Measurements from ENCODE around the gene PLVAP.

Gene PLVAP

GRCh38 chr19:17409990-17410389 is 32.8 kb upstream of the PLVAP start:
- DNase-seq (ENCODE audit: low read depth in 1 of 2, low spot score in 1 of 2), result no peak
- TF ChIP-seq JUND (IDR thresholded peaks at IDR 0.05; ENCODE audit: low read depth), result no peak
- in situ Hi-C loops (cut with HindIII; ENCODE audit: low pct_unique_long_range_greater_than_20kb, low sequenced_read_pairs), result no loop called here

GRCh38 chr19:17406887-17407196 is 29.7 kb upstream of the PLVAP start:
- TF ChIP-seq JUND (IDR thresholded peaks at IDR 0.05; ENCODE audit: low read depth), result no peak
- DNase-seq (ENCODE audit: low read depth in 1 of 2, low spot score in 1 of 2), result no peak
- in situ Hi-C loops (cut with HindIII; ENCODE audit: low pct_unique_long_range_greater_than_20kb, low sequenced_read_pairs), result no loop called here

- no peak for DNase-seq (ENCODE audit: low read depth in 1 of 2, low spot score in 1 of 2)
- no peak for TF ChIP-seq JUND (IDR thresholded peaks at IDR 0.05; ENCODE audit: low read depth)
- in situ Hi-C loops (cut with HindIII; ENCODE audit: low pct_unique_long_range_greater_than_20kb, low sequenced_read_pairs), result no loop called here
Observed at GRCh38 chr19:17406046-17406886, 29.1 kb upstream of the PLVAP start.

GRCh38 chr19:17405250-17406045 is 28.3 kb upstream of the PLVAP start, which contains the start of gene BST2:
Gene BST2 (minus strand): TSS chr19:17405630. CDS start chr19:17405575, 55 bp downstream.
- no peak for TF ChIP-seq JUND (IDR thresholded peaks at IDR 0.05; ENCODE audit: low read depth)
- DNase-seq (ENCODE audit: low read depth in 1 of 2, low spot score in 1 of 2), result peak; percentile 89 to 94
- in situ Hi-C loops (cut with HindIII; ENCODE audit: low pct_unique_long_range_greater_than_20kb, low sequenced_read_pairs), result no loop called here

GRCh38 chr19:17404621-17405249 is 27.6 kb upstream of the PLVAP start:
- no peak for TF ChIP-seq JUND (IDR thresholded peaks at IDR 0.05; ENCODE audit: low read depth)
- in situ Hi-C loops (cut with HindIII; ENCODE audit: low pct_unique_long_range_greater_than_20kb, low sequenced_read_pairs), result no loop called here
- DNase-seq (ENCODE audit: low read depth in 1 of 2, low spot score in 1 of 2), result no peak

- DNase-seq (ENCODE audit: low read depth in 1 of 2, low spot score in 1 of 2), result no peak
- in situ Hi-C loops (cut with HindIII; ENCODE audit: low pct_unique_long_range_greater_than_20kb, low sequenced_read_pairs), result no loop called here
- TF ChIP-seq JUND (IDR thresholded peaks at IDR 0.05; ENCODE audit: low read depth), result no peak
Observed at GRCh38 chr19:17404015-17404414, 26.9 kb upstream of the PLVAP start.

GRCh38 chr19:17402982-17403855 is 26.1 kb upstream of the PLVAP start:
- in situ Hi-C loops (cut with HindIII; ENCODE audit: low pct_unique_long_range_greater_than_20kb, low sequenced_read_pairs), result no loop called here
- DNase-seq (ENCODE audit: low read depth in 1 of 2, low spot score in 1 of 2), result peak; percentile 46 to 66
- no peak for TF ChIP-seq JUND (IDR thresholded peaks at IDR 0.05; ENCODE audit: low read depth)

- TF ChIP-seq JUND (IDR thresholded peaks at IDR 0.05; ENCODE audit: low read depth), result no peak
- no peak for DNase-seq (ENCODE audit: low read depth in 1 of 2, low spot score in 1 of 2)
- in situ Hi-C loops (cut with HindIII; ENCODE audit: low pct_unique_long_range_greater_than_20kb, low sequenced_read_pairs), result no loop called here
Observed at GRCh38 chr19:17401628-17402027, 24.5 kb upstream of the PLVAP start.

GRCh38 chr19:17398902-17399527 is 21.9 kb upstream of the PLVAP start:
- DNase-seq (ENCODE audit: low read depth in 1 of 2, low spot score in 1 of 2), result no peak
- in situ Hi-C loops (cut with HindIII; ENCODE audit: low pct_unique_long_range_greater_than_20kb, low sequenced_read_pairs), result no loop called here
- no peak for TF ChIP-seq JUND (IDR thresholded peaks at IDR 0.05; ENCODE audit: low read depth)

- no peak for TF ChIP-seq JUND (IDR thresholded peaks at IDR 0.05; ENCODE audit: low read depth)
- in situ Hi-C loops (cut with HindIII; ENCODE audit: low pct_unique_long_range_greater_than_20kb, low sequenced_read_pairs), result no loop called here
- DNase-seq (ENCODE audit: low read depth in 1 of 2, low spot score in 1 of 2), result peak; percentile 80 to 82
Observed at GRCh38 chr19:17394891-17395415, 17.8 kb upstream of the PLVAP start.

GRCh38 chr19:17393914-17394313 is 16.8 kb upstream of the PLVAP start, which contains the start of gene CCDC194:
Gene CCDC194 (minus strand): TSS chr19:17394196. CDS start chr19:17394158, 38 bp downstream.
- in situ Hi-C loops (cut with HindIII; ENCODE audit: low pct_unique_long_range_greater_than_20kb, low sequenced_read_pairs), result no loop called here

More at GRCh38 chr19:17393914-17394313, 16.8 kb upstream of the PLVAP start, which contains the start of gene CCDC194:
- no peak for TF ChIP-seq JUND (IDR thresholded peaks at IDR 0.05; ENCODE audit: low read depth)
- no peak for DNase-seq (ENCODE audit: low read depth in 1 of 2, low spot score in 1 of 2)
